Stimulated activated CD4-positive, alpha-beta T cell treated with anti-CD3 and anti-CD28 coated beads, TNF-alpha, amount 100 ng/mL, for 48 hours (primary cell): ENCODE measurements around the gene PLXNB1.
"Not testable (repeated sequence)": the region's sequence is repeated elsewhere in the genome, so short reads cannot be mapped to it uniquely, and the experiment has no call there.

Experiments used
- DNase-seq, 3 donors: peaks; one replicate each; pipeline ENCODE4 v3.0.0-alpha.2; 2020; ENCODE audit warnings: low read depth in 3 of 3

The PLXNB1 gene

GRCh38 chr3:48404440-48405342, 25.2 kb downstream of the PLXNB1 start:
- no peak for DNase-seq

- no peak for DNase-seq
Observed at GRCh38 chr3:48403533-48404439, 26.1 kb downstream of the PLXNB1 start.

GRCh38 chr3:48402907-48403306, 27.0 kb downstream of the PLXNB1 start:
- no peak for DNase-seq

GRCh38 chr3:48402281-48402732, 27.6 kb downstream of the PLXNB1 start:
- DNase-seq, result no peak

- not testable (repeated sequence) for DNase-seq
Observed at GRCh38 chr3:48401434-48401901, 28.4 kb downstream of the PLXNB1 start.

- DNase-seq, result peak; percentile 36 to 39 (median 37)
Observed at GRCh38 chr3:48400824-48401433, 29.0 kb downstream of the PLXNB1 start.

- DNase-seq, result no peak
Observed at GRCh38 chr3:48399387-48400172, 30.3 kb downstream of the PLXNB1 start.

GRCh38 chr3:48398701-48399386, 31.0 kb downstream of the PLXNB1 start:
- DNase-seq, result no peak

- DNase-seq, result no peak
Observed at GRCh38 chr3:48397767-48398681, 31.9 kb downstream of the PLXNB1 start.

GRCh38 chr3:48395714-48396113, 34.2 kb downstream of the PLXNB1 start:
- no peak for DNase-seq

- DNase-seq, result no peak
Observed at GRCh38 chr3:48394391-48394790, 35.5 kb downstream of the PLXNB1 start.

- DNase-seq, result no peak
Observed at GRCh38 chr3:48388966-48389365, 40.9 kb downstream of the PLXNB1 start.

GRCh38 chr3:48387634-48388033, 42.3 kb downstream of the PLXNB1 start:
- DNase-seq, result no peak

GRCh38 chr3:48372862-48373435, 56.9 kb downstream of the PLXNB1 start:
- DNase-seq, result no peak

- DNase-seq, result no peak
Observed at GRCh38 chr3:48372377-48372770, 57.5 kb downstream of the PLXNB1 start.

- no peak for DNase-seq
Observed at GRCh38 chr3:48371651-48372376, 58.1 kb downstream of the PLXNB1 start, which contains the start of gene FBXW12. Gene FBXW12 (plus strand): TSS chr3:48372219. CDS start chr3:48372768, 549 bp downstream.

- DNase-seq, result no peak
Observed at GRCh38 chr3:48370333-48370713, 59.6 kb downstream of the PLXNB1 start.

- DNase-seq, result no peak
Observed at GRCh38 chr3:48369693-48370332, 60.1 kb downstream of the PLXNB1 start.
